ENCODE data around the gene OPRM1. TPM values are rescaled to one million over a fixed set of nuclear protein-coding genes. Genes with fewer than 3 reads are reported as not detected.
"Not testable (repeated sequence)": the region's sequence is repeated elsewhere in the genome, so short reads cannot be mapped to it uniquely, and the experiment has no call there.

OPRM1 gene
- total RNA-seq, 2 experiments from 2014 or later = not detected

- POLR2A ChIA-PET = no interaction called here
- ATAC-seq (no peak), DNase-seq (no peak)
- intact Hi-C loops (cut with DNase I, micrococcal nuclease) = no loop called here
- Mint-ChIP-seq H3K4me3 (no peak overlapping the region), H3K9me3 (ENCODE audit: low read depth) (no peaks in the 10 kb centered on the region), H3K4me1 (no peaks in the 10 kb centered on the region), H3K36me3 (ENCODE audit: low read depth) (no peaks in the 10 kb centered on the region), H3K27me3 (peaks cover 5% of the 10 kb centered on the region), H3K27ac (no peak overlapping the region)
- CTCF ChIA-PET = no interaction called here
Observed at GRCh38 chr6:154053141-154053540, 14.1 kb downstream of the OPRM1 start.

GRCh38 chr6:154056536-154056935, 17.5 kb downstream of the OPRM1 start:
- no peak for ATAC-seq
- H3K9me3 Mint-ChIP-seq (ENCODE audit: low read depth) = no peaks in the 10 kb centered on the region
- ChIA-PET POLR2A (no interaction called here), CTCF (no interaction called here)
- no peak for DNase-seq
- no peak overlapping the region for H3K4me3 Mint-ChIP-seq
- H3K4me1 Mint-ChIP-seq = no peaks in the 10 kb centered on the region
- no peaks in the 10 kb centered on the region for H3K27me3 Mint-ChIP-seq
- intact Hi-C loops (cut with DNase I, micrococcal nuclease) = no loop called here
- no peak overlapping the region for H3K27ac Mint-ChIP-seq
- no peaks in the 10 kb centered on the region for H3K36me3 Mint-ChIP-seq (ENCODE audit: low read depth)

- CTCF ChIA-PET = no interaction called here
- Mint-ChIP-seq H3K36me3 (ENCODE audit: low read depth) (no peaks in the 10 kb centered on the region), H3K4me3 (no peak overlapping the region), H3K27me3 (no peaks in the 10 kb centered on the region), H3K4me1 (no peaks in the 10 kb centered on the region), H3K9me3 (ENCODE audit: low read depth) (no peaks in the 10 kb centered on the region), H3K27ac (no peak overlapping the region)
- no peak for DNase-seq
- ATAC-seq = no peak
- POLR2A ChIA-PET = no interaction called here
- intact Hi-C loops (cut with DNase I, micrococcal nuclease) = no loop called here
Observed at GRCh38 chr6:154057098-154057497, 18.1 kb downstream of the OPRM1 start.

- no peak for DNase-seq
- no peak for ATAC-seq
- Mint-ChIP-seq H3K9me3 (ENCODE audit: low read depth) (no peaks in the 10 kb centered on the region), H3K4me1 (no peaks in the 10 kb centered on the region), H3K27me3 (no peaks in the 10 kb centered on the region), H3K4me3 (no peak overlapping the region), H3K27ac (no peak overlapping the region), H3K36me3 (ENCODE audit: low read depth) (no peaks in the 10 kb centered on the region)
- CTCF ChIA-PET = interaction anchor here (0.7 kb wide), 2 partner anchors 55 to 601 kb away, joined by 3 to 4 read pairs; no protein-coding TSS in a partner anchor
- intact Hi-C loops (cut with DNase I, micrococcal nuclease) = loop anchor here in 1 of 2 experiments (1.0 kb wide), 1 partner anchor 42 kb away; no protein-coding TSS in a partner anchor
- POLR2A ChIA-PET = no interaction called here
Observed at GRCh38 chr6:154058963-154059680, 20.1 kb downstream of the OPRM1 start.

GRCh38 chr6:154060076-154060475, 21.0 kb downstream of the OPRM1 start:
- H3K4me3 Mint-ChIP-seq = no peak overlapping the region
- H3K9me3 Mint-ChIP-seq (ENCODE audit: low read depth) = no peaks in the 10 kb centered on the region
- H3K27me3 Mint-ChIP-seq = no peaks in the 10 kb centered on the region
- no peaks in the 10 kb centered on the region for H3K36me3 Mint-ChIP-seq (ENCODE audit: low read depth)
- no peaks in the 10 kb centered on the region for H3K4me1 Mint-ChIP-seq
- DNase-seq = no peak
- CTCF ChIA-PET = interaction anchor here (0.7 kb wide), 2 partner anchors 56 to 600 kb away, joined by 3 to 4 read pairs; no protein-coding TSS in a partner anchor
- POLR2A ChIA-PET = no interaction called here
- H3K27ac Mint-ChIP-seq = no peak overlapping the region
- no peak for ATAC-seq
- intact Hi-C loops (cut with DNase I, micrococcal nuclease) = loop anchor here (1.0 kb wide), 2 partner anchors 21 to 40 kb away; no protein-coding TSS in a partner anchor

GRCh38 chr6:154070041-154070440, 31.0 kb downstream of the OPRM1 start:
- H3K27me3 Mint-ChIP-seq = peaks cover 9% of the 10 kb centered on the region

GRCh38 chr6:154070657-154071056, 31.6 kb downstream of the OPRM1 start:
- no peak overlapping the region for H3K27ac Mint-ChIP-seq
- no peaks in the 10 kb centered on the region for H3K9me3 Mint-ChIP-seq (ENCODE audit: low read depth)
- H3K4me3 Mint-ChIP-seq = no peak overlapping the region
- intact Hi-C loops (cut with DNase I, micrococcal nuclease) = no loop called here
- H3K27me3 Mint-ChIP-seq = peaks cover 9% of the 10 kb centered on the region
- H3K36me3 Mint-ChIP-seq (ENCODE audit: low read depth) = no peaks in the 10 kb centered on the region
- DNase-seq (no peak), ATAC-seq (no peak)
- no peaks in the 10 kb centered on the region for H3K4me1 Mint-ChIP-seq
- ChIA-PET CTCF (no interaction called here), POLR2A (no interaction called here)

More at GRCh38 chr6:154070041-154070440, 31.0 kb downstream of the OPRM1 start:
- no peak for DNase-seq
- ATAC-seq = no peak
- intact Hi-C loops (cut with DNase I, micrococcal nuclease) = no loop called here
- CTCF ChIA-PET = no interaction called here
- Mint-ChIP-seq H3K4me1 (no peaks in the 10 kb centered on the region), H3K9me3 (ENCODE audit: low read depth) (no peaks in the 10 kb centered on the region), H3K36me3 (ENCODE audit: low read depth) (no peaks in the 10 kb centered on the region), H3K4me3 (no peak overlapping the region), H3K27ac (no peak overlapping the region)
- POLR2A ChIA-PET = no interaction called here

GRCh38 chr6:154071236-154071635, 32.2 kb downstream of the OPRM1 start:
- Mint-ChIP-seq H3K9me3 (ENCODE audit: low read depth) (no peaks in the 10 kb centered on the region), H3K27ac (no peak overlapping the region), H3K4me1 (no peaks in the 10 kb centered on the region), H3K27me3 (peaks cover 9% of the 10 kb centered on the region), H3K36me3 (ENCODE audit: low read depth) (no peaks in the 10 kb centered on the region), H3K4me3 (no peak overlapping the region)
- intact Hi-C loops (cut with DNase I, micrococcal nuclease) = no loop called here
- DNase-seq = no peak
- ChIA-PET CTCF (no interaction called here), POLR2A (no interaction called here)
- no peak for ATAC-seq

GRCh38 chr6:154071711-154072110, 32.7 kb downstream of the OPRM1 start:
- CTCF ChIA-PET = no interaction called here
- H3K4me1 Mint-ChIP-seq = no peaks in the 10 kb centered on the region
- H3K36me3 Mint-ChIP-seq (ENCODE audit: low read depth) = no peaks in the 10 kb centered on the region
- POLR2A ChIA-PET = no interaction called here
- no peak overlapping the region for H3K4me3 Mint-ChIP-seq
- no peak overlapping the region for H3K27ac Mint-ChIP-seq
- intact Hi-C loops (cut with DNase I, micrococcal nuclease) = no loop called here
- ATAC-seq (no peak), DNase-seq (no peak)
- H3K27me3 Mint-ChIP-seq = peaks cover 7% of the 10 kb centered on the region
- no peaks in the 10 kb centered on the region for H3K9me3 Mint-ChIP-seq (ENCODE audit: low read depth)

GRCh38 chr6:154078596-154078995, 39.6 kb downstream of the OPRM1 start:
- H3K4me1 Mint-ChIP-seq; H3K9me3 Mint-ChIP-seq (ENCODE audit: low read depth); intact Hi-C loops (cut with DNase I, micrococcal nuclease); DNase-seq; POLR2A ChIA-PET; H3K4me3 Mint-ChIP-seq; H3K36me3 Mint-ChIP-seq (ENCODE audit: low read depth); CTCF ChIA-PET; ATAC-seq; H3K27me3 Mint-ChIP-seq; H3K27ac Mint-ChIP-seq: not testable (repeated sequence)

- Mint-ChIP-seq H3K36me3 (ENCODE audit: low read depth) (no peaks in the 10 kb centered on the region), H3K4me1 (no peaks in the 10 kb centered on the region), H3K4me3 (no peak overlapping the region), H3K9me3 (ENCODE audit: low read depth) (no peaks in the 10 kb centered on the region), H3K27ac (no peak overlapping the region), H3K27me3 (peaks cover 2% of the 10 kb centered on the region)
- intact Hi-C loops (cut with DNase I, micrococcal nuclease) = loop anchor here (1.0 kb wide), 2 partner anchors 20 kb away; no protein-coding TSS in a partner anchor
- ChIA-PET CTCF (no interaction called here), POLR2A (no interaction called here)
- ATAC-seq (no peak), DNase-seq (no peak)
Observed at GRCh38 chr6:154080461-154081189, 41.6 kb downstream of the OPRM1 start.

GRCh38 chr6:154086510-154086909, 47.5 kb downstream of the OPRM1 start:
- no peaks in the 10 kb centered on the region for H3K27me3 Mint-ChIP-seq
- no peak overlapping the region for H3K4me3 Mint-ChIP-seq
- no peaks in the 10 kb centered on the region for H3K4me1 Mint-ChIP-seq
- H3K27ac Mint-ChIP-seq = no peak overlapping the region
- ATAC-seq (no peak), DNase-seq (no peak)
- intact Hi-C loops (cut with DNase I, micrococcal nuclease) = no loop called here
- ChIA-PET CTCF (no interaction called here), POLR2A (no interaction called here)
- H3K36me3 Mint-ChIP-seq (ENCODE audit: low read depth) = no peaks in the 10 kb centered on the region
- H3K9me3 Mint-ChIP-seq (ENCODE audit: low read depth) = no peaks in the 10 kb centered on the region
